Choroid plexus epithelial cell (primary cell): Measurements from ENCODE around the gene KRTAP4-11.

Experiments
- DNase-seq: peaks from one replicate; pipeline ENCODE4 v3.0.0-alpha.2; 2010; ENCODE audit warnings: low read depth
- H3K4me3 ChIP-seq: 2 replicates; pipeline ENCODE4 v1.5.1; 2011; ENCODE audit warnings: low read depth, mild to moderate bottlenecking, control low read depth, low read length, moderate library complexity
- CTCF ChIP-seq: conservative IDR thresholded peaks from 2 replicates; pipeline ENCODE4 v1.5.1; 2011; ENCODE audit warnings: low read depth, mild to moderate bottlenecking, control low read depth, inconsistent platforms, low read length, moderate library complexity

KRTAP4-11 gene

DNA sequence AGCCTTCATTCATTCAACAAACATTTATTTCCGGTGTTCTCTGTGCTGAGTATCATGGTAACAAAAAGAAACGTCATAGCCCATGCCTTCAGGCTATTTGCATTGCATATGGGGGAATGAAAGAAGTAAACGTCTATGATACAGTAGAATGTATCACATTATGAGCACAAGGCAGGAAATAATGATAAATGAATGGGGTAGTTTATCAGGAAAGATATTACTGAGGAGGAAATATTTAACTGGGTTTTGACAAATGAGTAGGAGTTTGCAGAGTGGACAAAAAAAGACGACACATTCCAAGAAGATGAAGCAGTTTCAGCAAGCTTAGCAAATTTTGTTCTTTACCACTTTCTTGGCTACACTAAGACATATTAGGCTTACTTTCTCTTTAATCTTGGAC, 35.5 kb downstream of the KRTAP4-11 start:
- no peak overlapping the region for H3K4me3 ChIP-seq
- TF ChIP-seq CTCF: no peak
- DNase-seq: no peak

- no peak overlapping the region for H3K4me3 ChIP-seq
- TF ChIP-seq CTCF: no peak
- no peak for DNase-seq
Measured at GRCh38 chr17:41076788-41077187, 41.4 kb downstream of the KRTAP4-11 start.

- H3K4me3 ChIP-seq: no peak overlapping the region
- DNase-seq: no peak
- TF ChIP-seq CTCF: no peak
Measured at GRCh38 chr17:41073676-41074075, 44.5 kb downstream of the KRTAP4-11 start.

GRCh38 chr17:41071606-41072360, 46.4 kb downstream of the KRTAP4-11 start:
- no peak overlapping the region for H3K4me3 ChIP-seq
- DNase-seq: no peak
- no peak for TF ChIP-seq CTCF

- TF ChIP-seq CTCF: no peak
- DNase-seq: no peak
- no peak overlapping the region for H3K4me3 ChIP-seq
Measured at GRCh38 chr17:41069031-41069430, 49.1 kb downstream of the KRTAP4-11 start.

DNA sequence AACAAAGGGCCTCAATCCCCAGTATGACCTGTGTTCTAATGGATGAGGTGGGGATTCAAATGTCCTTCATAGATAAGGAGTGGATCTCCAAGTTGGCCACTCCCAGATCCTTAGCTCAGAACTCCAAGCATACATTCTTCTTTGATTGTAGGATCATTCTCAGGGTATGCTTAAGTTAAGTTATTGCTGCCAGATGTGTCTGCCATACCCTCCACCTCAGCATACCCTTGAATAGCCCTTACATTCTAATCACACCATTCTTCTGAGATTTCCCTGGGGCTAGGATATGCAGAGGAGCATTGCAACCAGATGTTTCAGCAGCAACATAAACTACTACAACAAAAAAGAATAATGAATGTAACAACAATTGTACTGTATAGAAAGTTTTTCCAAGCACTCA, 50.9 kb downstream of the KRTAP4-11 start:
- DNase-seq: no peak
- H3K4me3 ChIP-seq: no peak overlapping the region
- TF ChIP-seq CTCF: no peak
